ENCODE results near the gene KIF2C. TPM values are rescaled to one million over a fixed set of nuclear protein-coding genes. Genes with fewer than 3 reads are reported as not detected.
A peak's percentile ranks its signal among the peaks of the same experiment; 100 is the strongest.
"Not testable (repeated sequence)": the region's sequence is repeated elsewhere in the genome, so short reads cannot be mapped to it uniquely, and the experiment has no call there.

KIF2C gene
- total and polyA plus RNA-seq, 9 of the 15 experiments (the other 6 are each of a cell fraction or from before 2014, with no cell fraction given), result 84.9 to 226 (median 169) TPM

DNA sequence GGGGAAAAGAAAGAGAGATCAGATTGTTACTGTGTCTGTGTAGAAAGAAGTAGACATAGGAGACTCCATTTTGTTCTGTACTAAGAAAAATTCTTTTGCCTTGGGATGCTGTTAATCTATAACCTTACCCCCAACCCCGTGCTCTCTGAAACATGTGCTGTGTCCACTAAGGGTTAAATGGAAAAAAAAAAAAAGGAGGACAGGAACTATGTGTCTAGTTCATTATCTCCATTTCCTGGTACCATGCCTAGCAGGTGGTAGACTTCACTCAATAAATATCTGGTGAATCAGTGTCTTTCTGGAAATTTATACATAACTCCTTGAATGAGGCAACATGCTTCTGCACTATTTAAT, 707 bp upstream of the KIF2C start (continued):
- TF ChIP-seq CUX1 (CRISPR knock-in tag; IDR thresholded peaks at IDR 0.05), result 0 out of 2 replicates have a peak, but pooled peaks have one; percentile 33
- 0 out of 4 replicates have a peak, but pooled peaks of 1 of the 2 experiments have one; percentile 51 for TF ChIP-seq ARNT (IDR thresholded peaks at IDR 0.05)
- 0 out of 2 replicates have a peak, but pooled peaks have one; percentile 31 for TF ChIP-seq ZNF311 (CRISPR knock-in tag; IDR thresholded peaks at IDR 0.05)
- TF ChIP-seq, protein P1, sequence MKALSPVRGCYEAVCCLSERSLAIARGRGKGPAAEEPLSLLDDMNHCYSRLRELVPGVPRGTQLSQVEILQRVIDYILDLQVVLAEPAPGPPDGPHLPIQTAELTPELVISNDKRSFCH (CRISPR knock-in tag; IDR thresholded peaks at IDR 0.05), result not testable (repeated sequence)
- TF ChIP-seq, protein P1 (tag; IDR thresholded peaks at IDR 0.05), result peak; percentile 38; the same call in 1 of the 2 replicates
- 0 out of 2 replicates have a peak, but pooled peaks have one; percentile 18 for TF ChIP-seq BCL6 (CRISPR knock-in tag; IDR thresholded peaks at IDR 0.05)
- TF ChIP-seq ZBTB9 (CRISPR knock-in tag; IDR thresholded peaks at IDR 0.05), result peak; percentile 15; the same call in 1 of the 2 replicates
- 0 out of 2 replicates have a peak, but pooled peaks have one; percentile 35 for TF ChIP-seq THRB (CRISPR knock-in tag; conservative IDR thresholded peaks at IDR 0.05)
- 0 out of 4 replicates have a peak, but pooled peaks of 1 of the 2 experiments have one; percentile 46 for TF ChIP-seq CSDE1 (IDR thresholded peaks at IDR 0.05)
- TF ChIP-seq GTF2A2 (tag; IDR thresholded peaks at IDR 0.05), result peak; percentile 36; the same call in 1 of the 2 replicates
- TF ChIP-seq KLF6 (CRISPR knock-in tag; IDR thresholded peaks at IDR 0.05; ENCODE audit: borderline replicate concordance), result peak; percentile 48; the same call in 1 of the 2 replicates
- peak; percentile 87; the same call in 1 of the 2 replicates for TF ChIP-seq ZNF592 (IDR thresholded peaks at IDR 0.05)
- peak; percentile 57; the same call in 1 of the 2 replicates for TF ChIP-seq ELF2 (CRISPR knock-in tag; IDR thresholded peaks at IDR 0.05)
- 0 out of 2 replicates have a peak, but pooled peaks have one; percentile 36 for TF ChIP-seq MEF2D (tag; conservative IDR thresholded peaks at IDR 0.05; ENCODE audit: low read depth)

All from K562 (cell line).